ENCODE results near the gene TBC1D19.

DNA sequence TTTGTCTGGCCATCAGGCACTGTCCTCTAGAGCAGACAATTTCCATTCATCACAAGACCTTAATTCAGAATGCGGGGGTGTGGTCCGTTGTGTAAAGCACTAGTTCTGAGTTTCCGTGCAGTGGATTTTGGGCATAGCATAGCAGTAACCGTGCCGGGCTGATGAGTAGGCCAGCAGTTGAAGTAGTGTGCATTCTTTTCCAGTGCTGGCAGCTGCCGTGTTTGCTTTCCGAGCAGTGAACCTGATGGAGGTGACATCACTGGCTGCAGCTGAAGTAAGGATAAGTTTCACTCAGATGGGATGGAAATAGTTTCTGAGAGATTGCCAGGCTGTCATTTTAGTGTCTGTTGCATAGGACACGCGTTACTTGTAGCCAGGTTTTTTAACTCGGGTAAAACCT, 169.7 kb downstream of the TBC1D19 start:
- no peak for TF ChIP-seq POLR2A (IDR thresholded peaks at IDR 0.05; ENCODE audit: extremely low read depth, insufficient read length)
- TF ChIP-seq, protein P1, sequence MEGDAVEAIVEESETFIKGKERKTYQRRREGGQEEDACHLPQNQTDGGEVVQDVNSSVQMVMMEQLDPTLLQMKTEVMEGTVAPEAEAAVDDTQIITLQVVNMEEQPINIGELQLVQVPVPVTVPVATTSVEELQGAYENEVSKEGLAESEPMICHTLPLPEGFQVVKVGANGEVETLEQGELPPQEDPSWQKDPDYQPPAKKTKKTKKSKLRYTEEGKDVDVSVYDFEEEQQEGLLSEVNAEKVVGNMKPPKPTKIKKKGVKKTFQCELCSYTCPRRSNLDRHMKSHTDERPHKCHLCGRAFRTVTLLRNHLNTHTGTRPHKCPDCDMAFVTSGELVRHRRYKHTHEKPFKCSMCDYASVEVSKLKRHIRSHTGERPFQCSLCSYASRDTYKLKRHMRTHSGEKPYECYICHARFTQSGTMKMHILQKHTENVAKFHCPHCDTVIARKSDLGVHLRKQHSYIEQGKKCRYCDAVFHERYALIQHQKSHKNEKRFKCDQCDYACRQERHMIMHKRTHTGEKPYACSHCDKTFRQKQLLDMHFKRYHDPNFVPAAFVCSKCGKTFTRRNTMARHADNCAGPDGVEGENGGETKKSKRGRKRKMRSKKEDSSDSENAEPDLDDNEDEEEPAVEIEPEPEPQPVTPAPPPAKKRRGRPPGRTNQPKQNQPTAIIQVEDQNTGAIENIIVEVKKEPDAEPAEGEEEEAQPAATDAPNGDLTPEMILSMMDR (IDR thresholded peaks at IDR 0.05; ENCODE audit: low read depth, low read length), result no peak
